NCI-H1694 treated with DMSO at 0.1 percent for 48 hours (cell line): ENCODE measurements around the gene ZNF385B.

ENCODE experiments used
- DNase-seq: peaks from one replicate; lab custom pipeline; 2025; lab: John Stamatoyannopoulos, UW

Gene ZNF385B

DNA sequence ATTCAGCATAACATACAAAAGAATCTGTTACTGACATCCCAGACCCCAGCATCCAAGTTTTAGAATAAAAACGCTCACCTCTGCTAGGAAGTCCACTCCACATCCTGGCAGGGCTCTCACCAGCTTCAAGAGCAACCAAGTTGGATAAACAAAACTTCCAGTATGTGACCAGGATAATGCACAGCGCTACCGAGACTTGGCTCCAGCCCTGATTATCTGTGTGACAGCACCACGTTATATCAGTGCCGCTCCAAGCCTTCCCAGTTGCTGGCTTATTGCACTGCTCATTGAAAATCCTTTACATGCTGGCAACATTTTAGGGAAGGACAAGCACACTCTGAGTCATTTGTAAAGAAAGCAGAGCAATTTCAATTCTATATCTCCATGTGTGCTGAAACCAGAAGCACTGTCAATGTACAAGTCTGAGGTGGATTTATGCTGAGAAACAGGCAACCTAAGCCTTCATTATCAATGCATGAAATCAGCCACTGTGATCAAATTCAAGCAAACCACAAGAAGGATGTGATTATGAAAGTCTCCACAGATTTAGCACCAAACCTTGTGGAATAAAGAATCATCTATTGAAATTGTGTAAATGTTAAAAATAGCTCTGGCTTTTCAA, 115.7 kb downstream of the ZNF385B start:
- DNase-seq = no peak

DNA sequence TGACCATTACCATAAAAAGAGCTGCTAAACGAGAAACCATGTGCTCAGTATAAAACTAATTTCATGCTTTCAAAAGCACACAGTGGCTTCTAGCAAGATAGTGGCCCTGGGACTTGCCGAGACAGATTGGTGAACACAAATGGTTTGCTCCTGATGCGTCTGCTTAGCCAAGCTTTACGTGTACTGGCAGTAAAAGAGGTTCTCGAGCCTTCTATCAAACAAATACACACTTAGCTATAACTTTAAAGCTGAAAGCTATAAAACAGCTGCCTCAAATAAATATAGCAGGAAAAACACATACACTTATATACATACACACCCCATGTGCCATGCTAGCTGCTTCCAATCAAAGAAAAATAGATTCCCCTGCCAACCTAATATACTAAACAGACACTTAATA, 117.0 kb downstream of the ZNF385B start:
- no peak for DNase-seq

DNA sequence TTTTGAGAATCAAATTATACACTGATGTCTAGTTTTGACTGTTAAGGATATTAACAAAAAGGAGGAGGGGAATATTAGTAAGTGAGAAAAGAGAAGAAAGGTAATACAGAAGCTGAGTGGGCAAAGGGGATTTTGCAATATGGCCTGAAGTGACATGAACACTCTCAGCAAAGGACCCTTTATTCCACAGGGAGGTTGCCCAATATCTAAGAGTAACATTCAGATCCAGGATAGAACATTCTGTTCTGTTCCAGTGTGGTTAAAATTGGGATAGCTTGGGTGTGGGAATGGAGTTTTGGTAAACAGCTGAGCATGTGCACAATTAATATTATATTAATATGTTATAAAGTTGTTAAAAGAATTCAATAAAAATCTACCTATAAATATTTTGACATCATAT, 120.1 kb downstream of the ZNF385B start:
- no peak for DNase-seq

DNA sequence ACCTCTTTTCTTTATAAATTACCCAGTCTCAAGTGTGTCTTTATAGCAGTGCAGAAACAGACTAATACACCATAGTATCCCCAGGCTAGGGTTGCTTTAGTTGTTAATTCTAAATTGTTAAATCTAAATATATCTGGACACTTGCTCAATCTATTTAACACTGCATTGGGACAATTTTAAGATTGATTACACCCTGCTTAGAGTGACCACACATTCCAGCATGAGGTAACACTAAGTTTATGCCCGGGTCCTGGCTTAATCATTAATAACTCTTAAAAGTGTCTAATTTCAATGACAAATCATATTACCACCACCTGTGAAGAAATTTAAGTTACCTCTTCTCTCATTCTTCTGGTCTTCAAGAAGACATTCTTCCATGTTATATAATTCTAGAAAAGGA, 131.4 kb downstream of the ZNF385B start:
- DNase-seq = no peak

DNA sequence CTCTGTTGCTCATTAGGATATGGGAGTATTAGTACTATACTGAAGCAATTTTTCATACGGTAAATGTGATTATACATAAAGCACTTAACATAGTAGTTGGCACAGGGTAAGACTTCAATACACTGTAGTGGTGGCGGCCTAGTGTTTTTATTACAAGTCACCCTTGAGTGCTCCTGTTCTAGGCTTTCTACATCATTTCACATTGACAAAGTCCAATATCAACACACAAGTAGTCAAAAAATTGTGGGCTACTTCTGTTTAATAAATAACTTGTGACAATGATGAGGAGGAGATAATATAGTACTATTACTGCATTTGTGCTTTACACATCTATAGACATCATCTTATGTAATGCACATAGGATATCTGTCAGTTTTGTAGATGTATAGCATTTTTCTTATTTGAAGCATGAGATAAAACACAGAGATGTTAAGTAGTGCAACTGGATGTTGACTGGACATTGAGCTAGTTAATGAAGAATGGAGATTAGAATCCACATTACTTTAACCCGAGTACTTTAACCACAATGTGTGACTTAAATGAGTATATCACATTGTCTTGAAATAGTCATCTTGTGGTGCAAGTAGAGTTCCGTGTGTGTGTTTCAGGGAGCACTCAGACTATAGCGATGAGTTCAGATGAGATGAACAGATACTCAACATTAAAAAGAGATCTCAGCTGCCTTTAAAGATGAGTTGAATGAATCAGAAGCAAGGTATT, 134.8 kb downstream of the ZNF385B start:
- DNase-seq = no peak

DNA sequence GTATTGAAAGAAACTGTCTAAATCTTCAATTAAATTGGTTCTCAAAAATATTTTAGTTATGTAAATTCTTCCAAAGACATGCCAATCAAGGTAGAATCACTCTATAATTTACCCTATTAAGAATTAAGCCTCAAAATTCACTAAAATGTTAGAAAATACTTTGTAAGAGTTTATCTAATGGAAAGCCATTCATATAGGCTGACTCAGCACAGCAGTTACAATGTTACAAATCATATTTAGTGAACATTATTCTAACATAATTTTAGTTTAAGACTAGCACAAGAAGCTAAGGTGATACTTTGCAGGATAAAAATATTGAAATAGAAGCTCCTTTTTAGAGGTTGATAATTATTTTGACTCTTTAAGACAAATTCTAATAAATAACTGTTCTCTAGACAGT, 137.0 kb downstream of the ZNF385B start:
- no peak for DNase-seq

DNA sequence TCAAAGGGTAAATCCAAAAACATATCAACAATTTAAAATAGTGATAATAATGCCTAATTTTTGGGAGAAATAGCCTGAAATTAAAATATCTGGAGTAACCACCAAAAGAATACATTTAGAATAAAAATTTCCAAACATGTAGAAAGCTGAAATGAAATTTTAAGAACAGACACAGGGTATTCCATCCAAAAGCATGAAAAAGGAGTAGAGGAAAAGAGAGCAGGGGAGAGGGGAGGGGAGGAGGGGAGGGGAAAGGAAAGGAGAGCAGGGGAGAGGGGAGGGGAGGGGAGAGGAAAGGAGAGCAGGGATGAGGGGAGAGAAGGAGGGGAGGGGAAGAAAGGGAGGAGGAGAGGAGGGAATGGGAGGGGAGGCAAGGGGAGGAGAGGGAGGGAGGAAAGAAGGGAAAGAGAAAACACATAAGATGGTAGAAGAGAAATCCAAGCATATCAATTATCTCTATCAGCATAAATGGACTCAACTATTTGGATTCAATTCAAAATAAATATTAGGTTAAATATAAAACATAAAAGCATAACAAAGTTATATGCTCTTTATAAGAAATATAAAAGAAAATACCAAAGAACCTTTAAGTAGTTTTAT, 141.1 kb downstream of the ZNF385B start:
- no peak for DNase-seq

DNA sequence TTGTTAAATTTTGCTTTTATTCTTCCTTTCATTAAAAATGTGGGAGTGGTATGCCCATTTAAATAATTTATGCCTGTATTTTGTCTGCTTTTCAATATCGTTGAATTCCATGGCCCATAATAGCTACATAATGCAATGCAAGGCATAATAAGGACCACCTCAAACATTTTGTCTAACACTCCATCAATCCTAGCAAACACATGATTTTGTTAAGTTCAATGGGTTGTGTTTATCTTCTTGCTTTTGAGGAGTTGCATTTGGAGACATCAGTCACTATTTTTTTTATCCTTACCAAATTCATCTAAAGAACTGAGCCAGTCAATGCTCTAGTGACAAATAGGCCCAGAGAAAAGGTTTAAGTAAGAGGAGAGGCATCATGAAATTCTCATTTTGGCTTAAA, 145.5 kb downstream of the ZNF385B start:
- no peak for DNase-seq

DNA sequence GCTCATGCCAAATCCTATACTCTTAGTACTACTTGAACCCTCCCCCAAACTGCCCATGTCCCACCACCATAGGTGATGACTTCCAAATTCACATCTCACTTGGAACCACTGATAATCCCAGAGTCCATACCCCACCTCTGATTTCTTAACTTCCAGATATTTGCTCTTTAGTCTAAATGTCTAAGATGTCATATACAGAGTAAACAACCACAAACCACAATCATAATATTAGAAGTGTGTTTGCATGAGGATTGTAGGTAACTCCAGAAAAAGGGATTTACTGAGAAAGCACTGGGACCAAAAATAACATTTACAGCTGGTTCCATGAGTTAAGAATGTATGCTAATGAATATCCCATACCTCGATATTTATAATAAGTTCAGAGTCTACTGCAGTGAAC, 146.2 kb downstream of the ZNF385B start:
- no peak for DNase-seq

DNA sequence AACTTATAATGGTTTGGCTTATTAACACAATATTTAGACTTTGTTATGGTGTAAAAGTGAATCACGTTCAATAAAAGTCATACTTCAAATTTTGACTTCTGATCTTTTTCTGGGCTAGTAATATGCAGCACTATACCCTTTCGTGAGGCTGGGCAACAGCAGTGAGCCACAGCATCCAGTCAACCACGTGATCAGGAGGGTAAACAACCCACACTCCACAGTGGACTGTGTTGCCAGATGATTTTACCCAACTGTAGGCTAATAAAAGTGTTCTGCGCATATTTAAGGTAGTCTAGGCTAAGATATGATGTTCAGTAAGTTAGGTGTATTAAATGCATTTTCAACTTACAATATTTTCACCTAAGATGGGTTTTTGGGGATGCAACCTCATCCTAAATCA, 148.6 kb downstream of the ZNF385B start:
- no peak for DNase-seq

DNA sequence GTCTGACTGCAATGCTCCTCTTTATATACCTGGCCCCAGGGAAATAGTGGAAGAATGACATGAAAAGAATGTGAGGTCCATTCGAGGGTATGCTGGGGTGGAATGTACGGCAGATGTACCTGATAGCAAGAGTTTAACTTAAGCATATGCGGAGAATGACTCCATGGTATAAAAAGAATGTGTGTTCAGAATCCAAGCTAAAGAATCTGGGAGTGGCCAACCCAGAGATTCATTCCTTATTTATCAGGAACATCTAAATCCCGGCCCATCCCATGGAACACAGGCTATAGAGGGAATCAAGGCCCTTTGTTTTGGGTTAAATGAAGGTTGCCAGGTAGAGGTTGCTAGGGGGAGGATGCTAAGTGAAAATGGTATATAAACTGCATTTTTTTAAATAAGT, 150.0 kb downstream of the ZNF385B start:
- no peak for DNase-seq

DNA sequence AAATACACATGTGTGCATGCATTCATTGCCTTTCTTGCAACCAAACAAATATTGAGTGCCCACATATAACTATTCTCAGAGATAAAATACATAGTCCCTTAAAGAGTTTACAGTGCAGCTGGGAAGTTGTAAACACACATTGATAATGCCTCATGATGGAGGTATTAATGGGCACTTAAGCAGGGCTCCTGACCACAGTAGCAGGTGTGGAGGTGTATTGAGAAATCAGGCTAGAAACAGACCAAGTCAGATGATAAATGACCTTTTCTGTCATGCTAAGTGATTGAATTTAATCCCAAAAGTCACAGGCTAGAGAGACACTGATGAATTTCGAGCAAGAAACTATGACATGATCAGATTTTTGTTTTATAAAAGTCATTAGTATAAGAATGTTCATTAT, 157.7 kb downstream of the ZNF385B start:
- no peak for DNase-seq

DNA sequence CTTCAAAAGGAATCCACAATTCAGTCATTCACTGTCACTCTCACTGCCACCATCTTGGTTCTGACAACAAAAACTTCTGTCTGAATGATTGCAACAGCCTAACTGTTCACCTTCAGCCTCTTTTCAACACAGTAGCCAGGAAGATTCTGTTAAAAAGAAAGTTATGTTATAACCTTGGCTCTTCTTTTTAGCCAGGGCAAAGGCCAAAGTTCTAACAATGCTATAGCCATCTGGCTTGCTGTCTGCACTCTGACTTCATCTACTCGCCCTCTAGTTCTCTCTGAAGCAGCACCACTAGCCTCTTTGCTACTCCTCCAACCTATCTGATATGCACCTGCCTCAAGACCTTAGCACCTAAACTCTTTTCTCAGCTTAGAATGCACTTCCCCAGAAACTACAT, 158.5 kb downstream of the ZNF385B start:
- DNase-seq = no peak

DNA sequence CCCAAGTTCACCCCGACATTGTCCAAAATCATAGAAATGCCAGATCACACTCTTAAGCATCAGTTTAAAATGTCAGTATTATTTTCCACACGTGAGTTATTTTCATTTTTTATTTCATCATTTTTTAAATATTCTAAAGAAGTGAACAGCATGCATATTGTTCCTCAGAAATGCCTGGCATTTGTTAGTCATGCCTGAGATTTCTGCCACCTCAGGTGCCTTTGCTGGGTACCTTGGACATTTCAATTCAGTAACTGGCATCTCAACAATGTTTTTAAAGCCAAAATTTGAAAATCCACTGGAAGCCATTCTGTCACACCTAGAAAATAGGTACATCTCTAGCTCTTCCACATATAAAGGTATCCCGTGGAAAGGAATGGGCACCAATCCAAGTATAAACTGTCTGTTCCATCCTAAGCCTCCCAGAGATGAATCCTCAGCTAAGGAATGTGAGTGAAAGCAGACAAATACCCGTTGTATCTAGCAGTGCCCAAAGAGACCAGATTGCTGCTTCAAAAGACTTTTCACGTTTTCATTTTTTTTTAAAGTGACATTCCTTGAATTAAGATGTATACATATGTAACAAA, 159.8 kb downstream of the ZNF385B start:
- no peak for DNase-seq

DNA sequence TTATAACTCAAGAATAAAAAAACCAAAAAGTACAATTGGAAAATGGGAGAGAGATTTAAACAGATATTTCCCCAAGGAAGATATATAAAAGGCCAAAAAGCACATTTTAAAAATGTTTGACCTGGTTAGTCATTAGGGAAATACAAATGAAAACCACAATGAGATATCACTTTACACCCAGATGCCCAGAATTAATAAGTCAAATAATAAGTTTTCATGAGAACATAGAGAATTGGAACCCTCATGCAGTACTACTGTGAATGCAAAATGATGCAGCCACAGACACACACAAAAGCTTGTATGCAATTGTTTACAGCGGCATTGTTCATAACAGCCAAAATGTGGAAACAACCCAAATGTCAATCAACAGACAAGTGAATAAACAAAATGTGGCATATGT, 165.9 kb downstream of the ZNF385B start:
- no peak for DNase-seq

DNA sequence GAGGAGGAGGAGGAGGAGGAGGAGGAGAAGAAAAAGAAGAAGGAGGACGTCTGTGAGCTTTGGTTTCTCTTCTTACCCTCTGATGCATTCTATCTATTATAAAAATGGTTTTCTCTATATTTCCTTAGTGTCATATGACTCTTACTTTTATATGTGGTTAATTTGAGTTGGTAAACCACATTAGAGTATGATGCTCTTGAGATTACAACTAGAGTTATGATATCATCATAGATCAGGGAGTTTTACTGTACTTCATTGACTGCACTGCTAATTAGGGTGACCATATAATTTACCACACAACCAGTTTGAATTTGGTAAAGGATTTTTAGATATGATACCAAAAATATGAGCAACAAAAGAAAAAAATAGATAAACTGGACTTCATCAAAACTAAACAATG, 166.4 kb downstream of the ZNF385B start:
- DNase-seq = no peak

DNA sequence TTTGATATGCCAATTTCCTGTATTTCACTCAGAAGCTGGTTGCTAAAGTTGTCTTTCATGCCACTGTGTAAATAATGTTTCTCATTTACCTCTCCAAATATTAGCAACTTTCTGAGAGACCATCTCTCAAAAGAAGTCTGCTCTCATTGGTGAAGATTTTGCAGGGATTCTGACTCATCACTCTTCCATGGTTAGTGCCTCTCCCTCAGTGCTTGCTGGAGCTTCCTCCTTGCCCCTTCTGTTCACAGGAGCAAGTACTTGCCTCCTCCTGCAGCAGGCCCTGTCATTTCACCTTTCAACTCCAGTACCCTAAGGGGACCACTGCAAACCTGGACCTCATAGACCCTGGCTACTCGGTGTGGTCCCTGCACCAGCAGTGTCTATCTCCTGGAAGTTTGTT, 168.8 kb downstream of the ZNF385B start:
- DNase-seq = no peak

DNA sequence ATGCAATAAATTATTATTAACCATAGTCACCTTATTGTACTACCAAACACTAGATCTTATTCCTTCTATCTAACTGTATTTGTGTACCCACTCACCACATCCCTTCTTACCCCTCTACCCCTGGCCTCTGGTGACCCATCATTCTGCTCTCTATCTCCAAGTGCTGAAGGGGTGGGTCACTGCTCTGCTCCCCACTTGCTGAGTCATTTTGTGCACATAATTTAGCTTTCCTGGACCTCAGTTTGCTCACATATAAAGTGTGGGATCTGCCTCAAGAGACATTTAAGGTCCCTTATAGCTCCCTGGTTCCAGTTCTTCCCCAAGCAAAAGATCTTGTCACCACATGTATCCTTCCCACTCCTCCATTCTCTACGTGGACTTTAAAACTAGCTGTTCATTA, 169.4 kb downstream of the ZNF385B start:
- no peak for DNase-seq

DNA sequence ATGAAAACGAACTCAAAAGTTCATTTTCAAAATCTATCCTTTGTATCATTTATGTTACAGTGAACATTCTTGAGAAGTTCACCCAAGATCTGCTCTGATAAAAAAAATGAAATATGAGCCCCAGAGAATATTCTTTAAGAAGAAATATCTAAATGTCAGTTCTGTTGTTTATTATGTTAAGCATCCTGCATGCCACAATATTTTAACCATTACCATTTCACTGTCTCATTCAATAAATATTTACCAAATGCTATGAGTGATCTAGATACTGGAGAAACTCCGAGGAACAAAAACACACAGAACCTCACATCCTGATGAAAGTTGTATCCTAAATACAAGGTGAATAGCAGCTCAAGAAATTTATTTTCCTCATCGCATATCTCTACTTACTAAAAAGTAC, 170.2 kb downstream of the ZNF385B start:
- no peak for DNase-seq

DNA sequence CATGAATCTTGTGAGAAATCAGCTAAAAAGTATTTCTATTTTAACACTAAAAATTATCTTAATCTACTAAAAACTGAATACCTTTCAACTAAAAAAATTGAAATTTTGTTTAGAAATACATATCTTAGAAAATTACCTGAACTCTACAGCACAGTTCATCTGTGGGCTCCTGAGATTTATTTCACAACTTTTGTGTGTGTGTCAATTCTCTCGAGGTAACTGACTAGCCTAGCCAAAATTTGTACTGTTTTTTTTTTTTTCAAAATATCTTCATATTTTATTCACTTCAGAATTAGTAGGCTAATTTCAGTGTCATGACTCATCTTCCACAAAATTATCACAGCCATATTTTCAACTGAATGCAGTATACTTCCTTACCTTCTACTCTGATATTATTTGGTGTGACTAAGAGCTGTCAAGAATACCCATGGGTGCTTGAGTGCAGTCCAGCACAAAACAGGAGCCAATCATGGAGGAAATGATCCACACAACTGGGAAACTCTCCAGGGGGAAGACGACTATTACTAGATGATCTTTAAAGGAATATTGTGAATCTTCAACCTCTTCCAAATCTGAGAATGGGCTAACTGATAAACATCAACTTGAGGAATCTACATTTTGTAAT, 174.6 kb downstream of the ZNF385B start:
- DNase-seq = no peak

DNA sequence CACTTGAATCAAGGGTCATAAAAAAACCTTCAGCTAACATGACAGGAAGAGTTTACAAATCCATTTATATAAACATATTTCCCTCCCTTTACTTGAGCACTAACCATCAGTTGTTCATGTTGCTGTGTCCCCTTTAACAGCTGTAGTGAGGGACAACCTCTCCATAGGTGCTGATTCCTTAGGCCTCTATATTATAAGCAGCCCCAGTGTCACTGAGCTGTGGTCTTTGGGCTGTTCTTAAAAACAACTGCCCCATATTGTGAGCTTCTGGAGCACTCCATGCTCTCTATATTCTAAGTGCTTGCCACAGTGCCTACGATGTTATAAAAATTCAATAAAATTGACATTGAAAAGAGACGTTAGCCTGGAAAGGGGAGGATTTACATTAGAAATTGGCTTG, 175.3 kb downstream of the ZNF385B start:
- no peak for DNase-seq

DNA sequence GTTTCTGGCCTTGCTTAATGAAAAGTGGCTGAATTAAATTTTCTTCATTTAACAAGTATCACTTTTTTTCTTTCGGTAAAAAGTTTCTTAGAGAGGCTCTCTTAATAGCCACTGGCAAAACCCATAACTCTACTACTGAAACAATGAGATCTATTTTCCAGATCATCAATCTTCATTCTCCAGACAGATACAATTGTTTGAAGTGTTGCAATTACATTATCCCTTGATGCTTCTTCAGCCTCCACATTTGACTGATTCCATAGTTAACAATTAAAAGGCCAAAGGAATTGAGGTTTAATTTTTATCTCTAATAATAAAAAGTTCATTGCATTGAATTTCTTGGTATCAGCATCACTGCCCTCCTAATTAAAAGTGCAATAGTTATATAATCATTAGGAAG, 176.3 kb downstream of the ZNF385B start:
- DNase-seq = no peak

DNA sequence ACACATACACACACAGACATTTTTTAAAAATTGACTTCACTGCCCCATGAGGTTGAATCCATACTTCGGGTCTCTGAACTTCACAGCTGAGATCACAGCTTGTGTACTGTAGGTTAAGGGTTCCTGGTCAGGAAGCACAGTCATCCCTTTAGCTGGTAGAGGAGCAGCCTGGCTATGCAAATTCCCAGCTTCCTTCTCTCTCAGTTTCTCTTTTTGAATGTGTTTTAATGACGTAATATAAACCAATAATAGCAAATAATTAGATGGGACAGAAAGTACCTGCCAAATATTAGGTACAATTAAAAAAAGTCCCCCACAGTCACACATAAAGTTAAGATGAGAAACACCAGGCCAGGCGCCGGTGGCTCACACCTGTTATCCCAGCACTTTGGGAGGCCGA, 178.7 kb downstream of the ZNF385B start:
- DNase-seq = no peak
